CD4-positive, alpha-beta T cell treated with Interferon gamma for 1 hour (primary cell): ENCODE measurements around the gene MLLT6.

ENCODE experiments used
- DNase-seq: peaks from one replicate; pipeline ENCODE4 v3.0.0-alpha.2; 2020

Gene MLLT6

GRCh38 chr17:38704606-38705522 lies at the start of gene MLLT6:
Gene MLLT6 (plus strand): TSS chr17:38705273. CDS start chr17:38705633, 360 bp downstream.
- DNase-seq, result peak; percentile 81

GRCh38 chr17:38656959-38657823 lies 47.9 kb upstream of the MLLT6 start:
- DNase-seq, result no peak

- DNase-seq, result no peak
These were observed 47.0 kb upstream of the MLLT6 start for GRCh38 chr17:38657824-38658740.

- no peak for DNase-seq
These were observed 46.2 kb upstream of the MLLT6 start for GRCh38 chr17:38658741-38659345.

GRCh38 chr17:38659415-38659814 lies 45.7 kb upstream of the MLLT6 start:
- DNase-seq, result no peak

- no peak for DNase-seq
These were observed 44.7 kb upstream of the MLLT6 start for GRCh38 chr17:38660097-38661025.

- DNase-seq, result peak; percentile 22
These were observed 41.8 kb upstream of the MLLT6 start for GRCh38 chr17:38663125-38663751.

- DNase-seq, result no peak
These were observed 41.0 kb upstream of the MLLT6 start for GRCh38 chr17:38663964-38664644.

- DNase-seq, result peak; percentile 60
These were observed 37.8 kb upstream of the MLLT6 start for GRCh38 chr17:38667099-38667786.

- DNase-seq, result no peak
These were observed 37.3 kb upstream of the MLLT6 start for GRCh38 chr17:38667787-38668122.

GRCh38 chr17:38669520-38669919 lies 35.6 kb upstream of the MLLT6 start:
- no peak for DNase-seq

GRCh38 chr17:38671939-38672720 lies 32.9 kb upstream of the MLLT6 start:
- no peak for DNase-seq

GRCh38 chr17:38672788-38673706 lies 32.0 kb upstream of the MLLT6 start:
- no peak for DNase-seq

- DNase-seq, result no peak
These were observed 31.4 kb upstream of the MLLT6 start for GRCh38 chr17:38673707-38674013.

GRCh38 chr17:38674014-38674748 lies 30.9 kb upstream of the MLLT6 start:
- DNase-seq, result no peak

- peak; percentile 84 for DNase-seq
These were observed 30.1 kb upstream of the MLLT6 start, which contains the start of gene EPOP for GRCh38 chr17:38674749-38675615. Gene EPOP (minus strand): TSS chr17:38674957. CDS start chr17:38674495, 462 bp downstream.
